Gastroesophageal sphincter (tissue), 3 donors: ENCODE measurements around the gene PRORP.

Experiments used
- CTCF ChIP-seq, 4 experiments: fragments of 200-600 bp in 2 of 4; fragments of 450-650 bp in 2 of 4; sonication (generic) in 1 of 4; IDR thresholded peaks; one replicate each; pipeline ENCODE4 v1.5.1; 2017 to 2019; ENCODE audit warnings: antibody characterized with exemption in 4 of 4, mild to moderate bottlenecking in 2 of 4, moderate library complexity in 2 of 4
- EP300 ChIP-seq: sonication (generic); formaldehyde crosslinking; IDR thresholded peaks from one replicate; pipeline ENCODE4 v1.6.1; 2017; ENCODE audit warnings: antibody characterized with exemption, mild to moderate bottlenecking
- POLR2A ChIP-seq, 2 donors: fragments of 450-650 bp; IDR thresholded peaks; one replicate each; pipeline ENCODE4 v1.6.1; 2017; ENCODE audit warnings: antibody characterized with exemption in 2 of 2, mild to moderate bottlenecking in 2 of 2, moderate library complexity in 1 of 2

DNA sequence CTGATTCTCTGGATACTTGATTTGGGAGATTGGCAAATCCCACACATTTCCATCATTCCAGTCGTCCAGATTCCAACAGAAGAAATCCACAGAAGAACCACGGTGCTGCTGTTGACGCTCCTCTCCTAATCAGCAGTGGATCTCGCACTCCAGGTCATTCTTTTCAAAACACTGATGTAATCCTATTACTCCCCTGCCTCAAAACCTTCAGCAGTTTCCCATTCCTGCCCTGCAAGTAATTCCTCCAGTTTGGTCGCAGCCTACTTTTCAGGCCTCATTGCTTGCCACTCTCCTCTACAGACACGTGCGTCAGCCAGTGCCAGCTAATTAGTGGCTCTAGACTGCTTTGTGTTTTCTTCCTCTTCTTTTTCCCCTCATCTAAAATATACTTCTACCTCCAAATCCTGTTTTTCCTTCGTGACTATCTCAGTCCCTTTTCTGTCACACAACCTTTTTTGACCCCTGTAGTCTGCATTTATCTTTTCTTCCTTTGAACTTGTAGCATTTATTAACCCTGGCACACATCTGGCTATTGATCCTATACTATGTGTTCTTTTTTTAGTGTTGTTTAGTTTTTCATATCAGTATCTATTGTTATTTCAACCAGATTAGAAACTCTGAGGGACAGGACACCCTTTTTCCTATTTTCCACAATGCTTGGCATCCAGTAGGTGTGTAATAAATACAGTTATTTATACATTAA lies 36.8 kb downstream of the PRORP start:
- TF ChIP-seq CTCF (IDR thresholded peaks at IDR 0.05) (no peak), POLR2A (IDR thresholded peaks at IDR 0.05) (no peak), EP300 (no peak)
